ENCODE measurements around the gene ERN1. TPM values are rescaled to one million over a fixed set of nuclear protein-coding genes. Genes with fewer than 3 reads are reported as not detected.
"Not testable (repeated sequence)": the region's sequence is repeated elsewhere in the genome, so short reads cannot be mapped to it uniquely, and the experiment has no call there.

The ERN1 gene
- total RNA-seq, 4 donors from 2014 or later, result 9.7 to 27.5 (median 13.8) TPM

GRCh38 chr17:64123114-64123513, 6.8 kb downstream of the ERN1 start:
- no peaks in the 10 kb centered on the region for H3K36me3 ChIP-seq
- TF ChIP-seq, protein P1, sequence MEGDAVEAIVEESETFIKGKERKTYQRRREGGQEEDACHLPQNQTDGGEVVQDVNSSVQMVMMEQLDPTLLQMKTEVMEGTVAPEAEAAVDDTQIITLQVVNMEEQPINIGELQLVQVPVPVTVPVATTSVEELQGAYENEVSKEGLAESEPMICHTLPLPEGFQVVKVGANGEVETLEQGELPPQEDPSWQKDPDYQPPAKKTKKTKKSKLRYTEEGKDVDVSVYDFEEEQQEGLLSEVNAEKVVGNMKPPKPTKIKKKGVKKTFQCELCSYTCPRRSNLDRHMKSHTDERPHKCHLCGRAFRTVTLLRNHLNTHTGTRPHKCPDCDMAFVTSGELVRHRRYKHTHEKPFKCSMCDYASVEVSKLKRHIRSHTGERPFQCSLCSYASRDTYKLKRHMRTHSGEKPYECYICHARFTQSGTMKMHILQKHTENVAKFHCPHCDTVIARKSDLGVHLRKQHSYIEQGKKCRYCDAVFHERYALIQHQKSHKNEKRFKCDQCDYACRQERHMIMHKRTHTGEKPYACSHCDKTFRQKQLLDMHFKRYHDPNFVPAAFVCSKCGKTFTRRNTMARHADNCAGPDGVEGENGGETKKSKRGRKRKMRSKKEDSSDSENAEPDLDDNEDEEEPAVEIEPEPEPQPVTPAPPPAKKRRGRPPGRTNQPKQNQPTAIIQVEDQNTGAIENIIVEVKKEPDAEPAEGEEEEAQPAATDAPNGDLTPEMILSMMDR (IDR thresholded peaks at IDR 0.05 in 4 of 5, conservative IDR thresholded peaks at IDR 0.05 in 1 of 5), result no peak
- TF ChIP-seq POLR2A (IDR thresholded peaks at IDR 0.05), result no peak
- DNase-seq, result no peak
- peaks cover 19 to 24% of the 10 kb centered on the region in 2 donors for H3K4me1 ChIP-seq
- no peaks in the 10 kb centered on the region for H3K9me3 ChIP-seq
- H3K27ac ChIP-seq, result no peak overlapping the region
- in situ Hi-C loops (cut with MboI; ENCODE audit: low sequenced_read_pairs in 4 of 4), result loop anchor here in 1 of 4 donors (10.0 kb wide), 1 partner anchor 208 kb away; the partner anchor contains the start of genes CSHL1 and GH1
- intact Hi-C loops (cut with DNase I; ENCODE audit: low total_unique reads), result no loop called here
- no peaks in the 10 kb centered on the region for H3K27me3 ChIP-seq
- H3K4me3 ChIP-seq, result no peak overlapping the region
- ATAC-seq, result no peak

DNA sequence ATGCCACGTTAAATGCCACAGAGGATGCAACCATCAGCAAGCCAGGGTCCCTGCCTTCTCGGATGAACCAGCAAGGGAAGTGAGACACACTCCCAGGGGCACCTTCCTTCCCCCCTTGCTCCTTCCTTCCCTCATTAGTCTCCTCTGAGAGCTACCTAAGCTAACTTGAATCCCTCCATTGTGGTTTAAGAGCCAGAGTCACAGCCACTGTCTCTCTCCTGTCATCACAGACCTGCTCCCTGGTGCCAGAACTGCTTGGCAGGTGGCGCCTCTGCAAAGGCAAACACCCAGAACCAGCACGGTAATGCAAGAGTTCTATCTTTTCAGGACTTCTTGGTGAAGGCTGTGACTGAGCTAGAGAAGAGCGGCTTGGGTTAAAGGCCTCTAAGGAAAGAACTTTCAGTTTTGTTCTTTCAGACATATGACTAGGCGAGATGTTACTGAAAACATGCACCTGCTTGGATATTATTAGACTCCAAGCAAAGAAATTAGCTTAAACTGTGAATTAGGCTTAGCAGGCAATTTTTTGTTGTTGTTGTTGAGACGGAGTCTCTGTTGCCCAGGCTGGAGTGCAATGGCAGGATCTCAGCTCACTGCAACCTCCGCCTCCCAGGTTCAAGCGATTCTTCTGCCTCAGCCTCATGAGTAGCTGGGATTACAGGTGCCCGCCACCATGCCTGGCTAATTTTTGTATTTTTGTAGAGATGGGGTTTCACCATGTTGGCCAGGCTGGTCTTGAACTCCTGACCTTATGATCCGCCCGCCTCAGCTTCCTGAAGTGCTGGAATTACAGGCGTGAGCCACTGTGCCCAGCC, 8.8 kb downstream of the ERN1 start:
- in situ Hi-C loops (cut with MboI; ENCODE audit: low sequenced_read_pairs in 4 of 4), result loop anchor here in 1 of 4 donors (10.0 kb wide), 1 partner anchor 206 kb away; the partner anchor contains the start of genes CSHL1 and GH1
- DNase-seq (peak in 1 of 2 donors; percentile 21), ATAC-seq (peak in 1 of 2 donors; percentile 36)
- intact Hi-C loops (cut with DNase I; ENCODE audit: low total_unique reads); H3K27me3 ChIP-seq; H3K36me3 ChIP-seq; H3K27ac ChIP-seq; H3K4me3 ChIP-seq; H3K9me3 ChIP-seq: not testable (repeated sequence)
- H3K4me1 ChIP-seq, result peaks cover 22 to 24% of the 10 kb centered on the region in 2 donors

DNA sequence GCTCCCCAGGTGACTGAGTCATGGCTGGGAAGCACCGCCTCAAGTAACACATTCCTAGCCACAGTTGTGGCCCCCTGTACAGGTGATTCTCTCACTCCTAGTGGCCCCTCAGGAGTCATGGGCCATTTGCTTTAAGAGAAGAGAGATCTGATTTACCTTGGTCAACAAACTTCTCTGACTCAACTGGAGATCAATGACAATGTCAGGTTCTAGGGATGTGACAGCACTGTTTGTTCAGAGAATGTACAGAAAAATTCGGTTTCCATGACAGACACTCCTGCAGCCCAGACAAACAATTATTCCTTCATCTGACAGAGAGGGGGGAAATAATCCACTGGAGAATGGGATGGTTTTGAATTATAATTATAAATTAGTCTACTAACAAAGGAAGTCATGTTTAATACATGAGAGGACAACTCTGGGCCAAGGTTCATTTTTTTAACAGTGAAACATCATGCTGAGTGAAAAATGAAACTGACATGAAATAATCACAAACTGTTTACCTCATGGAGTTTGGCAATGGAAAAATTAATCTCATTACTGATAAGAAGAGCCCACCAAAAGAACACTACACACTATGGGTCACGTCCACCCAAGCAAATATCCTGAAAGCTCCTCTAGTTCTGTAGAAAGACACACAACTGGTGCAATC, 9.7 kb downstream of the ERN1 start:
- DNase-seq (no peak), ATAC-seq (no peak)
- no peaks in the 10 kb centered on the region for H3K27me3 ChIP-seq
- intact Hi-C loops (cut with DNase I; ENCODE audit: low total_unique reads), result no loop called here
- in situ Hi-C loops (cut with MboI; ENCODE audit: low sequenced_read_pairs in 4 of 4), result loop anchor here in 1 of 4 donors (10.0 kb wide), 1 partner anchor 205 kb away; the partner anchor contains the start of genes CSHL1 and GH1
- TF ChIP-seq, protein P1 (IDR thresholded peaks at IDR 0.05 in 4 of 5, conservative IDR thresholded peaks at IDR 0.05 in 1 of 5), result no peak
- TF ChIP-seq POLR2A (IDR thresholded peaks at IDR 0.05), result no peak
- no peaks in the 10 kb centered on the region for H3K36me3 ChIP-seq
- H3K4me3 ChIP-seq, result no peak overlapping the region
- H3K9me3 ChIP-seq, result no peaks in the 10 kb centered on the region
- H3K4me1 ChIP-seq, result peaks cover 25 to 28% of the 10 kb centered on the region in 2 donors
- no peak overlapping the region for H3K27ac ChIP-seq

GRCh38 chr17:64117981-64118979, 11.7 kb downstream of the ERN1 start:
- Histone ChIP-seq H3K36me3 (no peaks in the 10 kb centered on the region), H3K27ac (peak overlapping the region in 3 of 4 donors; percentile 19 to 53 (median 32)), H3K4me1 (peaks cover 27 to 31% of the 10 kb centered on the region in 2 donors), H3K9me3 (no peaks in the 10 kb centered on the region), H3K4me3 (no peak overlapping the region), H3K27me3 (no peaks in the 10 kb centered on the region)
- TF ChIP-seq, protein P1 (IDR thresholded peaks at IDR 0.05 in 4 of 5, conservative IDR thresholded peaks at IDR 0.05 in 1 of 5), result no peak
- TF ChIP-seq POLR2A (IDR thresholded peaks at IDR 0.05), result no peak
- ATAC-seq, result peak in 1 of 2 donors; percentile 30
- peak in 1 of 2 donors; percentile 33 for DNase-seq
- intact Hi-C loops (cut with DNase I; ENCODE audit: low total_unique reads), result no loop called here
- in situ Hi-C loops (cut with MboI; ENCODE audit: low sequenced_read_pairs in 4 of 4), result no loop called here

Data from gastrocnemius medialis (tissue), 4 donors.